GM23248 (cell line): ENCODE data around the gene SMC1A. TPM values are rescaled to one million over a fixed set of nuclear protein-coding genes. Genes with fewer than 3 reads are reported as not detected.

ENCODE experiments used
- DNase-seq: peaks from one replicate; pipeline ENCODE4 v3.0.0-alpha.2; 2015
- H2AFZ ChIP-seq: fragments of 200-600 bp; sonication (generic); 2 replicates; pipeline ENCODE4 v1.6.1; 2016; ENCODE audit warnings: antibody characterized with exemption
- H3F3A ChIP-seq: fragments of 200-600 bp; sonication (generic); 2 replicates; pipeline ENCODE4 v1.6.1; 2016; ENCODE audit warnings: mild to moderate bottlenecking, antibody characterized with exemption, mixed run types; ENCODE audit not compliant: insufficient read depth
- H3K27ac ChIP-seq: fragments of 200-600 bp; sonication (generic); 2 replicates; pipeline ENCODE4 v1.5.1; 2016; ENCODE audit warnings: mild to moderate bottlenecking
- H3K27me3 ChIP-seq: fragments of 200-600 bp; sonication (generic); replicated peaks from 2 replicates; pipeline ENCODE4 v1.6.1; 2016; ENCODE audit warnings: mild to moderate bottlenecking; ENCODE audit not compliant: insufficient read depth
- H3K36me3 ChIP-seq: fragments of 200-600 bp; sonication (generic); 2 replicates; pipeline ENCODE4 v1.6.1; 2016; ENCODE audit warnings: low read depth, mild to moderate bottlenecking
- H3K4me1 ChIP-seq: fragments of 200-600 bp; sonication (generic); 2 replicates; pipeline ENCODE4 v1.6.1; 2016; ENCODE audit warnings: mild to moderate bottlenecking; ENCODE audit not compliant: insufficient read depth
- H3K4me2 ChIP-seq: fragments of 200-600 bp; sonication (generic); one replicate; pipeline ENCODE4 v1.6.1; 2016; ENCODE audit warnings: mild to moderate bottlenecking; ENCODE audit not compliant: unreplicated experiment
- H3K4me3 ChIP-seq: fragments of 200-600 bp; sonication (generic); 2 replicates; pipeline ENCODE4 v1.5.1; 2016; ENCODE audit warnings: mild to moderate bottlenecking
- H3K79me2 ChIP-seq: fragments of 200-600 bp; sonication (generic); 2 replicates; pipeline ENCODE4 v1.6.1; 2016; ENCODE audit warnings: mild to moderate bottlenecking; ENCODE audit not compliant: insufficient read depth
- H3K9ac ChIP-seq: fragments of 200-600 bp; sonication (generic); 2 replicates; pipeline ENCODE4 v1.6.1; 2016; ENCODE audit warnings: mild to moderate bottlenecking
- H3K9me2 ChIP-seq: fragments of 200-600 bp; sonication (generic); 2 replicates; pipeline ENCODE4 v1.6.1; 2016; ENCODE audit warnings: mixed run types, mild to moderate bottlenecking, moderate library complexity; ENCODE audit not compliant: insufficient read depth
- H3K9me3 ChIP-seq: fragments of 200-600 bp; sonication (generic); one replicate; pipeline ENCODE4 v1.6.1; 2017; ENCODE audit warnings: low read depth
- H4K20me1 ChIP-seq: fragments of 200-600 bp; sonication (generic); 2 replicates; pipeline ENCODE4 v1.6.0; 2016; ENCODE audit not compliant: insufficient read depth
- EZH2 ChIP-seq: fragments of 200-600 bp; sonication (generic); IDR thresholded peaks from 2 replicates; pipeline ENCODE4 v1.6.1; 2018; ENCODE audit warnings: antibody characterized with exemption, mild to moderate bottlenecking; ENCODE audit not compliant: insufficient read depth, poor library complexity, severe bottlenecking
- EZH2phosphoT487 ChIP-seq: fragments of 200-600 bp; sonication (generic); IDR thresholded peaks from 2 replicates; pipeline ENCODE4 v1.6.1; 2018; ENCODE audit warnings: antibody characterized with exemption, moderate library complexity, mild to moderate bottlenecking, low read depth; ENCODE audit not compliant: insufficient read depth
- WGBS, 2 experiments: methylation state at CpG; one replicate each; pipeline ENCODE4 v1.1.6; 2015 to 2017; ENCODE audit warnings: low lambda C conversion rate in 2 of 2, low coverage in 1 of 2; ENCODE audit errors: missing lambda C conversion rate in 2 of 2; 5-methylcytosine and 5-hydroxymethylcytosine counted together
- in situ Hi-C: fragments of 300-500 bp; cut with MboI; formaldehyde crosslinking; loops from 2 replicates; pipeline ENCODE4 v1.15.0; 2020
- polyA plus RNA-seq: library from polyadenylated mRNA; unstranded; fragments of >200 nt; fragmentation: Nextera tagmentation; extraction: Ambion mirVana; gene quantifications from 2 replicates; pipeline ENCODE4 v1.2.1, GENCODE V29; 2016
- total RNA-seq: library from RNA; depleted of rRNA; stranded (reverse); fragments of >200 nt; shearing (Covaris generic); gene quantifications from 2 replicates; pipeline ENCODE4 v1.2.3, GENCODE V29; 2014

Gene SMC1A
- total and polyA plus RNA-seq, 2 experiments from 2014 or later = 21.1 to 29.1 TPM

DNA sequence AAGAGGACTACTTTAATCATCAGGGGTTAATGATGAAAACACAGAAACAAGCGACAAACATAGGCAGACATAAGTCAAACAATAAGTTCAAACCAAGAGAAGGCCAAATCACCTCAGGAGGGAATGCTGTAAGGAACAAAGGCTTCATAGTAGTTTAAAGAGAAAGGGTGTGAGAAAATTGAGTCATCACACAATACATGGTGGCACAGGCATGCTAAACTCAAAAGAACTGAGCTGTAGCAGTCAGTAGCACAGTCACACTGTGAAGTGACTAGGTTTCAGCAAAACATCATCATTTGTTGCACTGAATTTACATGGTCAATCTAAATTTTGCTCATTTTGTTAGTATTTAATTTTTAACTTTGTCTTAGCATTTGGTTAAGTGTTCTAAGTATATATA, 24.2 kb downstream of the SMC1A start:
- H3K9me3 ChIP-seq = no peaks in the 10 kb centered on the region
- in situ Hi-C loops = no loop called here

DNA sequence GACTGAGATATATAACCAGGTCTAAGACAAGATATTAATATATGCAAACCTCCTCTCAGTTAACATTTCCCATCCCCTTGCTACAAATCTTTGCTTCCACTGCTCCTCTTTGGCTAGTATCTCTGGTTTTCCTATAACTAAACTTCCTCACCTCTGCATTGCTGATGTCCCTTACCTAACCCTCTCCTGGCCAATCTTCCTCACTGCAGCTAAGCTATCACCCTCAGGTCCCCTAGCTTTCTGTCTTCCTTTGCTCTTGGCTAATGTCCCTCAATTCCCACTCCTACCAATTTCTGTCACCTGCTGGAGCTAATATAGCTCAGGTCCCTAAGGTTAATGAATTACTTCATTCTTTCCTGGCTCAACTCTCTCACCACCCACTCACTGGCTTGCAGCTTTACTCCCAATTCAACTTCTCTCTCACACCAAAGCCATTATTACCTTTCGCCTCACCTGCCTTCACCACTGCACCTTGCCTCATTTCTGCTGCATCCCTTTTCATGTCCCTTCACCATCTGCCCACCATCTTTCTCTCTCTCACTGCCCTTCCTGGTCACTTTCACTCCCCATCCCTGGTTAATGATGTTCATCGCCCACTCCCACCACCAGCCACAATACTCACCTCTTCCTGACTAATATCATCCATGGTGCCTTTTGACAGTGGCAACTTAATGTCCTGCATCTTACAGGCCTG, 26.7 kb downstream of the SMC1A start:
- DNase-seq = no peak
- Histone ChIP-seq H3K36me3 (no peaks in the 10 kb centered on the region; the same call in 1 of the 2 replicates), H3K9me2 (no peaks in the 10 kb centered on the region), H3K4me2 (no peak overlapping the region), H3K79me2 (no peaks in the 10 kb centered on the region), H3K4me3 (no peak overlapping the region), H3K9me3 (no peaks in the 10 kb centered on the region), H3K27ac (no peak overlapping the region), H3F3A (no peaks in the 10 kb centered on the region), H3K9ac (no peak overlapping the region), H4K20me1 (no peaks in the 10 kb centered on the region), H3K27me3 (no peaks in the 10 kb centered on the region), H2AFZ (no peak overlapping the region), H3K4me1 (no peaks in the 10 kb centered on the region)
- 92 to 98% methylated on average over 2 of the region's 2 CpGs for WGBS, 2 experiments
- no peak for TF ChIP-seq EZH2
- no peak for TF ChIP-seq EZH2phosphoT487
- in situ Hi-C loops = no loop called here

More for the DNA sequence above, 24.2 kb downstream of the SMC1A start:
- Histone ChIP-seq H2AFZ (no peak overlapping the region), H3F3A (no peaks in the 10 kb centered on the region), H3K4me1 (no peaks in the 10 kb centered on the region), H3K27ac (no peak overlapping the region), H3K27me3 (no peaks in the 10 kb centered on the region), H3K9me2 (no peaks in the 10 kb centered on the region), H3K79me2 (no peaks in the 10 kb centered on the region), H3K4me3 (no peak overlapping the region), H4K20me1 (no peaks in the 10 kb centered on the region), H3K9ac (no peak overlapping the region), H3K4me2 (no peak overlapping the region), H3K36me3 (no peaks in the 10 kb centered on the region; the same call in 1 of the 2 replicates)
- DNase-seq = peak; percentile 25
- 100% methylated on average over 1 of the region's 1 CpG for WGBS, 2 experiments
- no peak for TF ChIP-seq EZH2phosphoT487
- no peak for TF ChIP-seq EZH2

DNA sequence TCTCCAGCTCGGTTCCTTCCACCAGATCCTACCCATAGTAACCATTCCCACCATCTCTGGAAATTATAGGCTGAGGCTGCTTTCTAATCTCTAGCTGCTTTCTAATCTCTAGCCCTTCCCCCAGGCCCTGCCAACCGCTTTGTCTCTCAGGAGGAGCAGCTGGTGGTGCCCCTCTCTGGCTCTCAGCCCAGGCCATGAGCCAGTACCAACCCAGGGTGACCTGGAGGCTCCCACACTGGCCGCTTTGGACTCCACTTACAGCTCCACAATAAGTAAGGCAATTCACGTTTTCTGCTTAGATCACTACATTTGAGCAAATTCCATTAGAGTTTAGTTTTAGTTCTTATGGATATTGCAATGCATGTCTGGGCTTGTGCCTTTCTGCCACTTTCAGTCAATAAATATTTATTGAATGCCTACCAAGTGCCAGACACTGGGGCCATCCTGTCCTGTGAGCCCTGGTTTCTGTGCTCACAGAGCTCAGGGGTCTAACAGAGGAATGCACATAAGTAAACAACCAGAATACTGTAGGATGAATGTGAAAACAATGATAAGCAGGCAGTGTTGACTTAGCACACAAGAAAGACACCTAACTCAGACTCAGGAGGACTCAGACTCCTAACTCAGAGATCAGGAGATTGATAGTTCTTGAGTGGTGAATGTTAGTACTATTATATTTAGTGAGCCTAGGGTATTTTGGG, 38.9 kb downstream of the SMC1A start:
- in situ Hi-C loops = no loop called here
- no peak overlapping the region for H3K9ac ChIP-seq
- TF ChIP-seq EZH2phosphoT487 = no peak
- no peaks in the 10 kb centered on the region for H3K9me3 ChIP-seq
- H2AFZ ChIP-seq = no peak overlapping the region
- no peaks in the 10 kb centered on the region for H3K4me1 ChIP-seq
- no peak overlapping the region for H3K4me3 ChIP-seq
- H4K20me1 ChIP-seq = no peaks in the 10 kb centered on the region
- no peaks in the 10 kb centered on the region for H3K79me2 ChIP-seq
- no peak for DNase-seq
- no peak overlapping the region for H3K27ac ChIP-seq
- no peaks in the 10 kb centered on the region for H3K27me3 ChIP-seq
- no peaks in the 10 kb centered on the region for H3K9me2 ChIP-seq
- H3K4me2 ChIP-seq = no peak overlapping the region
- no peaks in the 10 kb centered on the region for H3K36me3 ChIP-seq
- WGBS, 2 experiments = 68 to 81% methylated on average over 3 to 4 of the region's 4 CpGs
- H3F3A ChIP-seq = no peaks in the 10 kb centered on the region

DNA sequence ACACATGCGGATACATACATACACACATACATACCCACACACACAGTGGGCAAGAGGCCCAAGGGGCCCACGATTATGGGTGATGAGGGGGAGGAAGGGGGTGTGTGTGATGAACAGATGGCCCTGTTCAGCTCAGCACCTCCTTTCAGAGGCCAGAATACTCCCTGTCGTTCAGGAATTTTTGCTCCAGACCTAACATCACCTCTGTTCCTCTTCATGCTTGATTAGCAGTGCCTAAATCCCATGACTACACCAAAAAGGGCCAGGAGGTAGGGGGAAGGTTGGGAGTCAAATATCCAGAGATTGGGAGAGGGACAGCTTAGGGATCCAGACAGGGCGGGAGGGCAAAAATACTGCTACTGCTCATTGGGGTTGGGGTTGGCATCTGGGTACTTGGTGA, 42.7 kb downstream of the SMC1A start:
- H3K4me3 ChIP-seq = no peak overlapping the region
- no peaks in the 10 kb centered on the region for H3K36me3 ChIP-seq
- WGBS, 2 experiments = 71 to 75% methylated on average over 4 of the region's 4 CpGs
- H3K79me2 ChIP-seq = no peaks in the 10 kb centered on the region
- no peaks in the 10 kb centered on the region for H3K4me1 ChIP-seq
- H3F3A ChIP-seq = no peaks in the 10 kb centered on the region
- no peaks in the 10 kb centered on the region for H3K9me2 ChIP-seq
- no peaks in the 10 kb centered on the region for H3K9me3 ChIP-seq
- TF ChIP-seq EZH2 (no peak), EZH2phosphoT487 (no peak)
- H3K9ac ChIP-seq = no peak overlapping the region
- no peak overlapping the region for H3K27ac ChIP-seq
- H2AFZ ChIP-seq = no peak overlapping the region
- in situ Hi-C loops = no loop called here
- H4K20me1 ChIP-seq = no peaks in the 10 kb centered on the region
- H3K27me3 ChIP-seq = no peaks in the 10 kb centered on the region
- no peak overlapping the region for H3K4me2 ChIP-seq
- DNase-seq = no peak
